Effector memory CD4-positive, alpha-beta T cell (primary cell): ENCODE data around the gene ERCC3.

Experiments used
- DNase-seq, 3 donors: peaks; one replicate each; pipeline ENCODE4 v3.0.0-alpha.2; 2020
- H3K27ac ChIP-seq: 2 replicates; pipeline ENCODE4 v1.7.0; 2013; ENCODE audit warnings: mild to moderate bottlenecking, low read length, moderate library complexity; ENCODE audit not compliant: insufficient read depth, poor library complexity, severe bottlenecking
- H3K27me3 ChIP-seq: replicated peaks from 2 replicates; pipeline ENCODE4 v1.7.0; 2013; ENCODE audit warnings: mild to moderate bottlenecking, low read length; ENCODE audit not compliant: insufficient read depth, control insufficient read depth, poor library complexity, severe bottlenecking
- H3K36me3 ChIP-seq: 2 replicates; pipeline ENCODE4 v1.7.0; 2013; ENCODE audit warnings: mild to moderate bottlenecking, low read length, moderate library complexity; ENCODE audit not compliant: control insufficient read depth, insufficient read depth
- H3K4me1 ChIP-seq: 2 replicates; pipeline ENCODE4 v1.7.0; 2013; ENCODE audit warnings: low read length, mild to moderate bottlenecking; ENCODE audit not compliant: control insufficient read depth, insufficient read depth, poor library complexity, severe bottlenecking
- H3K4me3 ChIP-seq: 2 replicates; pipeline ENCODE4 v1.7.0; 2013; ENCODE audit warnings: low read length, low read depth, mild to moderate bottlenecking; ENCODE audit not compliant: insufficient read depth, poor library complexity, severe bottlenecking
- H3K9me3 ChIP-seq: 2 replicates; pipeline ENCODE4 v1.7.0; 2013; ENCODE audit warnings: mild to moderate bottlenecking, low read length, moderate library complexity; ENCODE audit not compliant: control insufficient read depth
- total RNA-seq, 3 donors: gene quantifications; one replicate each; lab custom pipeline; 2026; lab: John Stamatoyannopoulos, UW

Gene ERCC3
- 53.9 to 71.8 (median 60.9) reads per million in 3 donors for total RNA-seq

DNA sequence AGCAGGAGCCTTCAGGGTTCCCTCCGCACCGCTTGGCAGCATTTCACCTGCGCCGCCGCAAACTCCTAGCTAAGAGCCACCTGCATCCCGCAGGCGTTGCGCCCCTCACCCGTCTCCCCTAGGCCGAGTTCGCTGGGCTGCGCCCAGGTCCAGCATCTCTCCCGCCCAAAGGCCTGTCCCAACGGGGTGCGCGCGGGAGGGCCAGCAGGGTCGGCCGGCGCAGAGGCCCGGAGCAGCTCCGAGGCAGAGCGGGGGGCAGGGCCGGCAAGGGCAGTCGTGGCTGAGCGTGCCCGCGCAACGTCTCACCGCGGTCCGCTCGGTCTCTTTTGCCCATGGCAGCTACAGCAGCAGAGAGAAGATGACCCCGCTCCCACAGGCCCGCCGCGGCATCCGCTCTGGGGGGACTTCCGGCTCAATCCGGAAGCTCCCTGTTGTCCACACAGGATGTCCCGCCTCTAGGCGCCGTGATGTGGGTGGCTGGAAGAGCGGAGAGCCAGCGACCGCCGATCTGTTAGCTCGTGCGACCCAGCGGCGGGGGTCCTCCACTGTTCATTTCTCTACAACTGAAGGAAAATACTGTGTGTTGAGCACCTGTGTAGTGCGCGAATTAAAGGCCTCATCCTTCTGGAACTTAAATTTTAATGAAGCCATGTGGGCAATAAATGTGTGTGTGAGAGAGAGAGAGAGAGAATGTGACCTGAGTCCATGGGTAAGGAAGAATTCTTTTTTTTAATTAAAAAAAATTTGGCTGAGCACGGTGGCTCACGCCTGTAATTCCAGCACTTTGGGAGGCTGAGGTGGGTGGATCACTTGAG lies at the start of gene ERCC3:
ERCC3 (minus strand) TSS at position 397 of the 815 bp plus-strand sequence; CDS start at position 334, 63 bp downstream.
- peaks cover 6% of the 10 kb centered on the region for H3K4me1 ChIP-seq
- H3K36me3 ChIP-seq: peaks cover 32% of the 10 kb centered on the region
- no peaks in the 10 kb centered on the region for H3K9me3 ChIP-seq
- peak; percentile 56 to 68 (median 56) for DNase-seq
- no peaks in the 10 kb centered on the region for H3K27me3 ChIP-seq
- peak within 1 kb of the TSS; percentile 70 for H3K27ac ChIP-seq
- peak within 1 kb of the TSS; percentile 98 for H3K4me3 ChIP-seq

DNA sequence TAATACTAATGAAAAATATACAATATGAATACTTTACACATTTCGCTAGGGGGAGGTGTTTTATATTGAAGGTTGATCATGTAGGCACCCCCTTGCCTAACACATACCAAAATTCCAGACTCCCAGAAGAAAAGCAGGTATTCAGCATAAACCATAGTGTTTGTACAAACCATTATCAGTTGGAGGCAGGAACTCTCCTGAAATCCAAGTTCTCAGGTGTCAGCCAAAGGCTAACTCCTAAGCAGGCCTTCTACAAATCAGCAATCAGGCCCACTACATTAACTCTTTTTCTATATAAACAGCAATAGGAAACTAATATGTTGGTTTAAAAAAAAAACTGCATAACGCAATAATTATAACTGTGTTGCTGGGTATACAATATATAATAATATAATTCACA lies 49.3 kb upstream of the ERCC3 start:
- Histone ChIP-seq H3K27ac (no peak overlapping the region), H3K4me3 (no peak overlapping the region), H3K9me3 (no peaks in the 10 kb centered on the region), H3K27me3 (no peaks in the 10 kb centered on the region), H3K4me1 (no peaks in the 10 kb centered on the region), H3K36me3 (peaks cover 3% of the 10 kb centered on the region)
- no peak for DNase-seq

DNA sequence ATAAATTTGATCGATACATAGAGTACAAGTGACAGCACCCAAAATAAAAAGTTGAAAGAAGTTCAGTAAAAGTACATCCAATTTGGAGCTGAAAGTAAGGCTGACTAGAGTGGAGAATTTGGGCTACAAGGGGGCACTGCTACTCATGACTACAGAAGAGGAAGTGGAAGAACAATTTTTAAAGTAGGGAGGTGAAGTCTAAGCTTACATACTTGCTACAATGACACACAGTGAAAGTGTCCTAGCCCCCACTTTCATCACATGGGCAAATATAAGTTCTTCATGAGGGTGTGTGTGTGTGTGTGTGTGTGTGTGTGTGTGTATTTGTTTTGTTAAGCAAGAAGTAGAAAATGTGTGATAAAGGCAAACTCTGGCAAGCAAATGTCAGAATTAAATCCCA lies 48.2 kb upstream of the ERCC3 start:
- no peaks in the 10 kb centered on the region for H3K9me3 ChIP-seq
- H3K36me3 ChIP-seq: peaks cover 14% of the 10 kb centered on the region
- no peak overlapping the region for H3K4me3 ChIP-seq
- DNase-seq: no peak
- H3K27ac ChIP-seq: no peak overlapping the region
- H3K27me3 ChIP-seq: no peaks in the 10 kb centered on the region
- H3K4me1 ChIP-seq: no peaks in the 10 kb centered on the region

DNA sequence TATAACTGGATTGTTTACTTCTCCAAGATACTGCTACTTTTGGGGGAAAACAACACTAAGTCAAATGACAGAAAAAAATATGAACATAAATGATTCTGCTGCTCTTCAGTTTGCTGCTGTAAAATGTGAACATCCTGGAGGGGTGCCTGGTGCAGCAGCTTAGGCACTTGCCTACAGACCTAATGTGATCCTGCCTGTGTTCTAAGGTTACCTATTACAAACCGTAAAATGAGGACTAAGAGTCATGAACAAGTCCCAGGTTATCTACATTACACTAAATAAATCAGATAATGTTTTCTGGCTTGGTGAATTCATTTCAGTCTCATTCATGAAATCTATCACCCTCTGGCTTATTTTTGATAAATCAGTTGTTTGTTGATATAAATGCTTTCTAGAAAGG lies 38.4 kb upstream of the ERCC3 start:
- H3K36me3 ChIP-seq: peaks cover 42% of the 10 kb centered on the region

DNA sequence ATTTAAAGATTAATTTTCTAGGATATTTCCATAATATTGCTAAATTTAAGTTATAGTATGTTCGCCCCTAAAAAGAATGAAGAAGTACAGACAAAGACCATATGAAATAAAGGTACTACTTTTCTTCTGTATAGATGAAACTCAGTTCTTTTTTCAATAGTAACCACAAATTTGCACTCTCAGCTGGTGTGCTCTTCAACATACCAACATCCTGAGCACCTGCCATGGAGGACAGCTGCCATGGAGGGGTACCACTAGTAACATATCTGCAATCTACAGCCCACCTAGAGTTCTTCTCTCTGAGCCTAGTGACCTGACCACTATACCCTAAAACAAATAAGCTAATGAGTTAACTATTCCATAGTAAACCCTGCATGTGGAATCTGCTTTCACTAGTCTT lies 36.8 kb upstream of the ERCC3 start:
- Histone ChIP-seq H3K9me3 (no peaks in the 10 kb centered on the region), H3K27me3 (no peaks in the 10 kb centered on the region), H3K36me3 (peaks cover 46% of the 10 kb centered on the region), H3K4me3 (no peak overlapping the region), H3K4me1 (no peaks in the 10 kb centered on the region), H3K27ac (no peak overlapping the region)
- no peak for DNase-seq

More for the DNA sequence above, 38.4 kb upstream of the ERCC3 start:
- H3K4me1 ChIP-seq: no peaks in the 10 kb centered on the region
- H3K9me3 ChIP-seq: no peaks in the 10 kb centered on the region
- no peak for DNase-seq
- no peak overlapping the region for H3K4me3 ChIP-seq
- no peaks in the 10 kb centered on the region for H3K27me3 ChIP-seq
- H3K27ac ChIP-seq: no peak overlapping the region

DNA sequence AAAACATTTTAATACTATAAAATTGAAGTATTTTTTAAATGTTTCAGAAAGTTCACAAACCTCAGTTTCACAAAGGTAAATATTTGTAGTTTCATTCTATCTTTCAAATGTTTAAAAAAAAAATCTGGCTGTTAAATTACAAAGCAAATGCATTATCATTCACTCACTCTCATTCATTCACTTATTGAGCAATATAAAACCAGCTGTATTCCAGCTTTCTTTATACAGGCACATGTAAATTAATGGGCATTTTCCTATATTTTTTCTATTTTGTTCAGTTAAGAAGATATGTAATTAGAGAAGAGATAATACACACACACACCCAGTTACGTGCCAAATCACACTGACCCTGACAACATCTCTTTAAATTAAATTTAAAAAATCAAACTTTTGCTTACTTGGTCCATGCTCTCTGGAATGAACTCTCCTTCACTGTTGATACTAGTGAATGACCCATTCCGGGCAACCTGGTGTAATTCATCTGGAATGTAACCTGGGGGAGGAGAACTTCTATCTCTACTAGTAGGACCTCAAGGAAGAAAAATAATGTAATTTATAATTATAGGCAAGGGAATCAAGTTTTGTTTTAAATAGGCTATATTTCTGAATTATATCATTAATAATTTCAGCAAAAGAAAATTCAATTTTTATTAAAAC lies 32.5 kb upstream of the ERCC3 start:
- DNase-seq: no peak
- Histone ChIP-seq H3K36me3 (peaks cover 54% of the 10 kb centered on the region), H3K4me1 (no peaks in the 10 kb centered on the region), H3K4me3 (no peak overlapping the region), H3K9me3 (no peaks in the 10 kb centered on the region), H3K27ac (no peak overlapping the region), H3K27me3 (no peaks in the 10 kb centered on the region)

DNA sequence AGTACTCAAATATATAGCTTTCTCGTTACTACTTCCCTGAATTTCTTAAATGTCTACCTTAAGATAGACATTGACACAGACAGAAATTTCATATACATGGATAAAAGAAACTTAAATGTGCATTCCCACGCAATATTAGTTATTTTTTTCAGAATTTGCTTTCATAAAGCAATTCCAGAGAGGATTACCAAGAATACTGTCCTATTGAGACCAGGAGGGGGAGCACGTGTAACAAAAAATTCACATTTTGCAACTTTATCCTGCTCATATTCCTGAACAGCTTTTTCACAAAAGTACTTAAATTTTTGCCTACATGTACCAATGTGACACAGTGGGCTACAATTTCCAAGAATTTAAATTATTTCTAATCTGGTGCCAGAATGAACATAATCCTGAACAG lies 30.7 kb upstream of the ERCC3 start:
- no peak for DNase-seq
- H3K36me3 ChIP-seq: peaks cover 51% of the 10 kb centered on the region
- H3K4me1 ChIP-seq: no peaks in the 10 kb centered on the region
- H3K4me3 ChIP-seq: no peak overlapping the region
- H3K27me3 ChIP-seq: no peaks in the 10 kb centered on the region
- H3K9me3 ChIP-seq: no peaks in the 10 kb centered on the region
- H3K27ac ChIP-seq: no peak overlapping the region

DNA sequence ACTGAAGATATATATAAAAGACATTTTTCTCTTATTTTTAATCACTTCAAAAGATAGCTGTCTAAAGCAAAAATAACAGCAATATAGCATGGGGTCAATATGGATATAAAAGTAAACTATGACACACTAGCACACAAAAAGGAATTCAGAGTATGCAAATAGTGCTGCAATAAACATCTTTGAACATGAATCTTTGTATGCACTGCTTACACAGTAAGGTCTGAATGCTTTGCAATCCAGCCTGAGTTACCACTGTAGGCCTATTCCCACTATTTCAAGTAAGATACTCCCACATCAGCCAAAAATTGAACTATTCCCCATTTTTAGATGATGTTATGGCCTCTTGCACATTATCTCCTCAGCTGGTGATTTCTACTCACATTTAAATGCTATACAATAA lies 27.4 kb upstream of the ERCC3 start:
- no peaks in the 10 kb centered on the region for H3K27me3 ChIP-seq
- H3K36me3 ChIP-seq: peaks cover 67% of the 10 kb centered on the region
- no peaks in the 10 kb centered on the region for H3K4me1 ChIP-seq

DNA sequence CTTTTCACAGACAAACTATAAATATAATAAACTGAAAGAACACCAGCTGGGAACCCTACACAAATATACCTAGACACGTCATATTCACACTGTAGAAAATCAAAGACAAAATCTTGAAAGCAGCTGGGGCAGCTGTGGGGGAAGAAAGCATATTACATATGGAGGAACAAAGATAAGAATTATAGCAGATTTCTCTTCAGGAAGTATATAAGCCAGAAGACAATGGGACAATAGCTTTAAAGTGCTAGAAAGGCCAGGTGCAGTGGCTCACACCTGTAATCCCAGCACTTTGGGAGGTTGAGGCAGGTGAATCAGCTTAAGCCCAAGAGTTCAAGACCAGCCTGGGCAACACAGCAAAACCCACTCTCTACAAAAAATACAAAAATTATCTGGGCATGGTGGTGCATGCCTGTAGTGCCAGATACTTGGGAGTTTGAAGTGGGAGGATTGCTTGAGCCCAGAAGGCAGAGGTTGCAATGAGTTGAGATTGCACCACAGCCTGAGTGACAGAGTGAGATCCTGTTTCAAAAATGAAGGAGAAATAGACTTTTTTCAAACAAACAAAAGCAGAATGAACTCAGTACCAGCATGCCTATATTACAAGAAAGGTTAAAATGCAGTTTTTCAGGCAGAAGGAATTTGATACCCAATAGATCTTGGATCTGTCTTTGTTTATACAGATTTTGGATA lies 26.8 kb upstream of the ERCC3 start:
- H3K4me3 ChIP-seq: no peak overlapping the region
- no peak for DNase-seq
- H3K27ac ChIP-seq: no peak overlapping the region
- H3K36me3 ChIP-seq: peaks cover 71% of the 10 kb centered on the region
- no peaks in the 10 kb centered on the region for H3K27me3 ChIP-seq
- no peaks in the 10 kb centered on the region for H3K4me1 ChIP-seq
- no peaks in the 10 kb centered on the region for H3K9me3 ChIP-seq

More for the DNA sequence above, 27.4 kb upstream of the ERCC3 start:
- H3K9me3 ChIP-seq: no peaks in the 10 kb centered on the region
- no peak overlapping the region for H3K27ac ChIP-seq
- DNase-seq: no peak
- no peak overlapping the region for H3K4me3 ChIP-seq

DNA sequence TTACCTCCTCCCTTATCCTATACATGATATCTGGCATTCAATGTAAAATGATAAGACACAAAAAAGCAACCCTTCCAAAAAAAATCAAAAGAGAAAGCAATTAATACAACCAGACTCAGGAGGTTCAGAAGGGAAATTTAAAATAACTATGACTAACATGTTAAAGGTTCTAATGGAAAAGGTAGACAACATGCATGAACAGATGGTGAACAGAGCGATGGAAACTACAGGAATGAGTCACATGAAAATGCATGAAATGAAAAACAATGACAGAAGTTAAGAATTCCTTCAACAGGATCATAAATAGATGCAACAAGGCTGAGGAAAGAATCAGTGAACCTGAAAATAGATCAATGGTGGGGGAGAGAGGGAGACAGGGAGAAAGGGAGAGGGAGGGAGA lies 26.1 kb upstream of the ERCC3 start:
- Histone ChIP-seq H3K27ac (no peak overlapping the region), H3K27me3 (no peaks in the 10 kb centered on the region), H3K4me1 (no peaks in the 10 kb centered on the region), H3K36me3 (peaks cover 71% of the 10 kb centered on the region), H3K4me3 (no peak overlapping the region), H3K9me3 (no peaks in the 10 kb centered on the region)
- DNase-seq: no peak
